A673 (cell line): ENCODE measurements around the gene LPIN3. TPM values are rescaled to one million over a fixed set of nuclear protein-coding genes. Genes with fewer than 3 reads are reported as not detected.

Experiments
- BruUV-seq: library from RNA; stranded (reverse); fragments of 400-500 nt; replicated peaks from 2 replicates; lab custom pipeline; 2021; lab: Mats Ljungman, UMichigan
- CTCF ChIA-PET: fragments of 300-600 bp; sonication (Branson Sonifier 250); formaldehyde crosslinking; loops from one replicate; lab custom pipeline; 2022; ENCODE audit warnings: antibody characterized with exemption; lab: Charles Lee
- POLR2A ChIA-PET: fragments of 300-600 bp; sonication (Branson Sonifier 250); formaldehyde crosslinking; loops from one replicate; lab custom pipeline; 2022; ENCODE audit warnings: antibody characterized with exemption; ENCODE audit not compliant: low non-redundant PET; lab: Charles Lee
- DNase-seq: peaks from one replicate; pipeline ENCODE4 v3.0.0-alpha.2; 2015; ENCODE audit warnings: low spot score
- H3K27ac ChIP-seq: fragments of 200-600 bp; sonication (generic); 2 replicates; pipeline ENCODE4 v1.5.1; 2016; ENCODE audit warnings: mixed run types, low read depth, mild to moderate bottlenecking, mixed read lengths, antibody characterized with exemption, low read length; ENCODE audit not compliant: poor library complexity, severe bottlenecking
- H3K27me3 ChIP-seq: fragments of 200-600 bp; sonication (generic); replicated peaks from 2 replicates; pipeline ENCODE4 v1.6.1; 2017; ENCODE audit warnings: mixed run types, low read depth, mild to moderate bottlenecking, mixed read lengths, antibody characterized with exemption, low read length; ENCODE audit not compliant: insufficient read depth, poor library complexity
- H3K36me3 ChIP-seq: fragments of 200-600 bp; sonication (generic); 2 replicates; pipeline ENCODE4 v1.6.1; 2016; ENCODE audit warnings: mixed run types, mild to moderate bottlenecking, mixed read lengths, antibody characterized with exemption, low read length; ENCODE audit not compliant: insufficient read depth, poor library complexity, severe bottlenecking
- H3K4me1 ChIP-seq: fragments of 200-600 bp; sonication (generic); 2 replicates; pipeline ENCODE4 v1.6.1; 2017; ENCODE audit warnings: mixed run types, mild to moderate bottlenecking, mixed read lengths, antibody characterized with exemption, low read length; ENCODE audit not compliant: insufficient read depth, poor library complexity, severe bottlenecking
- H3K4me3 ChIP-seq: fragments of 200-600 bp; sonication (generic); 2 replicates; pipeline ENCODE4 v1.5.1; 2016; ENCODE audit warnings: low read depth, mixed run types, mild to moderate bottlenecking, mixed read lengths, low read length; ENCODE audit not compliant: poor library complexity, severe bottlenecking
- H3K9me3 ChIP-seq: fragments of 200-600 bp; sonication (generic); 2 replicates; pipeline ENCODE4 v1.6.1; 2016; ENCODE audit warnings: mixed run types, low read depth, mild to moderate bottlenecking, mixed read lengths, antibody characterized with exemption, low read length; ENCODE audit not compliant: poor library complexity, severe bottlenecking
- CTCF ChIP-seq: fragments of 300-800, 200-600 bp; sonication (generic); conservative IDR thresholded peaks from 2 replicates; pipeline ENCODE4 v1.5.1; 2017; ENCODE audit warnings: low read depth, mild to moderate bottlenecking, antibody characterized with exemption, low read length, moderate library complexity, mixed read lengths
- EZH2 ChIP-seq: fragments of 200-600 bp; sonication (generic); IDR thresholded peaks from 2 replicates; pipeline ENCODE4 v1.6.1; 2017; ENCODE audit warnings: borderline replicate concordance, low read depth, mild to moderate bottlenecking, mixed read lengths, antibody characterized with exemption, low read length; ENCODE audit not compliant: poor library complexity, severe bottlenecking
- intact Hi-C: fragments of 100-400 bp; cut with micrococcal nuclease; formaldehyde crosslinking; loops from one replicate; pipeline ENCODE4 v1.10.0; 2022; ENCODE audit not compliant: unreplicated experiment
- total RNA-seq: library from RNA; stranded (reverse); gene quantifications from 2 replicates; pipeline ENCODE4 v1.2.3, GENCODE V29; 2021

Gene LPIN3
- total RNA-seq, 1 experiment from 2014 or later = 1.3 TPM

- no peaks in the 10 kb centered on the region for H3K4me1 ChIP-seq
- TF ChIP-seq EZH2 (no peak), CTCF (no peak)
- POLR2A ChIA-PET = no interaction called here
- DNase-seq = no peak
- CTCF ChIA-PET = interaction anchor here (0.6 kb wide), 2 partner anchors 263 to 386 kb away, joined by 3 to 19 read pairs; no protein-coding TSS in a partner anchor
- H3K27ac ChIP-seq = no peak overlapping the region
- no peaks in the 10 kb centered on the region for H3K36me3 ChIP-seq
- no peaks in the 10 kb centered on the region for H3K9me3 ChIP-seq
- no peak overlapping the region for H3K4me3 ChIP-seq
- BruUV-seq = no TSS peak
- intact Hi-C loops = no loop called here
- no peaks in the 10 kb centered on the region for H3K27me3 ChIP-seq
These were observed 33.6 kb downstream of the LPIN3 start for GRCh38 chr20:41373931-41374920.

DNA sequence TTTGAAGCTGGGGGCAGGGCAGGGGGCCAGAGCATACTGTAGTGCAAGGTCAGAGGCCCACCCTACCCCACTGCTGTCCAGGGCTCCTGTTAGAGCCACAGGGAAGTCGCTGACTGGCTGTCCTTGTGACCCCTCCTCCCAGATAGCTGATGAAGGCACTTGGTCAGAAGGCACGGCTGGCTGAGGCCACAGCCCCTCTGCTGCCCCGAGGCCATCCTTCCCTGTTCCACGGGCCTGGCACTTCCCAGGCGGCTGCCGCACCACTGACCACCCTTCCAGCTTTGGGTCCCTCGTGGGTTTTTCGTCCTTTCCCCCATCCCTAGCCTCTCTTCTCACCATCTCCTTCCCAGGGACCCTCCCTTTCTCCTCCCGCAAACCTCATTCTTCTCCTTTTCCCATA is 35.2 kb downstream of the LPIN3 start:
- no peak for DNase-seq
- no peak overlapping the region for H3K27ac ChIP-seq
- no peaks in the 10 kb centered on the region for H3K9me3 ChIP-seq
- no peak for TF ChIP-seq CTCF
- no peak for TF ChIP-seq EZH2
- peaks cover 3% of the 10 kb centered on the region for H3K27me3 ChIP-seq
- ChIA-PET CTCF (no interaction called here), POLR2A (no interaction called here)
- no peaks in the 10 kb centered on the region for H3K4me1 ChIP-seq
- intact Hi-C loops = no loop called here
- H3K36me3 ChIP-seq = no peaks in the 10 kb centered on the region
- H3K4me3 ChIP-seq = no peak overlapping the region
- BruUV-seq = no TSS peak

DNA sequence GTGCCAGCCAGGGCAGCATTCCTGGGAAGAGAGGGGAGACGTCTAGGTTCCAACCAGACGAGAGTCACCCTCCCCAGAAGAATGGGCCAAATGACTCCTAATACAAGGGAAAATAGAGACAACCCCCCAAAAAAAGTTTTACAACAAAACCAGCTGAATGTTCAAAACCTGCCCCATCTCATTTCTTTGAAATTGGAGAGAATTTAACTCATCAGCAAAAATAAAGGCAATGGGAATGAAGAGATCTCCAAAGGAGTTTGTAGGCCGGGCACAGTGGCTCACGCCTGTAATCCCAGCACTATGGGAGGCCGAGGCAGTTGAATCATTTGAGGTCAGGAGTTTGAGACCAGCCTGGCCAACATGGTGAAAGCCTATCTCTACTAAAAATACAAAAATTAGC is 35.7 kb downstream of the LPIN3 start:
- ChIA-PET POLR2A (no interaction called here), CTCF (no interaction called here)
- TF ChIP-seq CTCF (no peak), EZH2 (no peak)
- BruUV-seq = no TSS peak
- H3K9me3 ChIP-seq = no peaks in the 10 kb centered on the region
- intact Hi-C loops = no loop called here
- H3K36me3 ChIP-seq = no peaks in the 10 kb centered on the region
- H3K27me3 ChIP-seq = peaks cover 3% of the 10 kb centered on the region
- DNase-seq = no peak
- no peak overlapping the region for H3K27ac ChIP-seq
- H3K4me3 ChIP-seq = no peak overlapping the region
- H3K4me1 ChIP-seq = no peaks in the 10 kb centered on the region
